ENCODE results near the gene SCOC. TPM values are rescaled to one million over a fixed set of nuclear protein-coding genes. Genes with fewer than 3 reads are reported as not detected.

SCOC gene
- total and polyA plus RNA-seq, 9 of the 15 experiments (the other 6 are each of a cell fraction or from before 2014, with no cell fraction given) = 16.8 to 110 (median 46.7) TPM

DNA sequence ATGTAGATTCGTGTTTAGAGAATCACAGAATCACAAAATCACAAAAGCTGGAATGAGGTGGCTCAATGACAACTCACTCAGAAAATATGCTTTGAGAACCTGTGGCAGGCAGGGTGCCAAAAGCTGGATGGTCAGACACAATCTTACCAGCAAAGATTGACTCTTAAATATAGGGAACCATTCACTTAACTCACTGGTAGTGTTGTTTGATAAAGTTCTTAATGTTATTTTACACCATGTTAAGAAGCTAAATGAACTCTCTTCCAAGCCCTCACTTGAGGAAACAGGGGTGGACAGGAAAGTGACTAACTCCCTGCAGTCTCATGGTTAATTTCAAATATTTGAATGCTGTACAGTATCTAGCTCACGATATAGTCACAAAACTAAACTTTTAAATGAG lies 5.7 kb upstream of the SCOC start (continued):
- TF ChIP-seq, protein P1, sequence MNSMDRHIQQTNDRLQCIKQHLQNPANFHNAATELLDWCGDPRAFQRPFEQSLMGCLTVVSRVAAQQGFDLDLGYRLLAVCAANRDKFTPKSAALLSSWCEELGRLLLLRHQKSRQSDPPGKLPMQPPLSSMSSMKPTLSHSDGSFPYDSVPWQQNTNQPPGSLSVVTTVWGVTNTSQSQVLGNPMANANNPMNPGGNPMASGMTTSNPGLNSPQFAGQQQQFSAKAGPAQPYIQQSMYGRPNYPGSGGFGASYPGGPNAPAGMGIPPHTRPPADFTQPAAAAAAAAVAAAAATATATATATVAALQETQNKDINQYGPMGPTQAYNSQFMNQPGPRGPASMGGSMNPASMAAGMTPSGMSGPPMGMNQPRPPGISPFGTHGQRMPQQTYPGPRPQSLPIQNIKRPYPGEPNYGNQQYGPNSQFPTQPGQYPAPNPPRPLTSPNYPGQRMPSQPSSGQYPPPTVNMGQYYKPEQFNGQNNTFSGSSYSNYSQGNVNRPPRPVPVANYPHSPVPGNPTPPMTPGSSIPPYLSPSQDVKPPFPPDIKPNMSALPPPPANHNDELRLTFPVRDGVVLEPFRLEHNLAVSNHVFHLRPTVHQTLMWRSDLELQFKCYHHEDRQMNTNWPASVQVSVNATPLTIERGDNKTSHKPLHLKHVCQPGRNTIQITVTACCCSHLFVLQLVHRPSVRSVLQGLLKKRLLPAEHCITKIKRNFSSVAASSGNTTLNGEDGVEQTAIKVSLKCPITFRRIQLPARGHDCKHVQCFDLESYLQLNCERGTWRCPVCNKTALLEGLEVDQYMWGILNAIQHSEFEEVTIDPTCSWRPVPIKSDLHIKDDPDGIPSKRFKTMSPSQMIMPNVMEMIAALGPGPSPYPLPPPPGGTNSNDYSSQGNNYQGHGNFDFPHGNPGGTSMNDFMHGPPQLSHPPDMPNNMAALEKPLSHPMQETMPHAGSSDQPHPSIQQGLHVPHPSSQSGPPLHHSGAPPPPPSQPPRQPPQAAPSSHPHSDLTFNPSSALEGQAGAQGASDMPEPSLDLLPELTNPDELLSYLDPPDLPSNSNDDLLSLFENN (IDR thresholded peaks at IDR 0.05; ENCODE audit: low read depth in 2 of 2, low read length in 2 of 2) = no peak

GRCh38 chr4:140368686-140369085 lies 4.8 kb upstream of the SCOC start:
- Histone ChIP-seq H4K20me1 (replicated peaks; ENCODE audit: control insufficient read depth, insufficient read depth, low read length) (no peaks in the 10 kb centered on the region), H3K4me2 (ENCODE audit: insufficient read depth, low read length) (peak overlapping the region; percentile 10; the same call in 1 of the 2 replicates), H2AFZ (ENCODE audit: low read depth, low read length) (no peak overlapping the region), H3K9me1 (ENCODE audit: control insufficient read depth, insufficient read depth, low read length) (no peaks in the 10 kb centered on the region), H3K9ac (ENCODE audit: insufficient read depth in 1 of 2, low read depth in 2 of 2, low read length in 2 of 2) (no peak overlapping the region), H3K4me3 (no peak overlapping the region), H3K27ac (ENCODE audit: extremely low read depth, low read depth, low read length) (no peak overlapping the region), H3K36me3 (ENCODE audit: control insufficient read depth, insufficient read depth, low read length) (no peaks in the 10 kb centered on the region), H3K4me1 (replicated peaks in 1 of 2; ENCODE audit: control insufficient read depth in 2 of 2, insufficient read depth in 2 of 2, low read length in 2 of 2) (peaks cover 0 to 3% of the 10 kb centered on the region in 2 experiments; a peak in 2 of 5 replicates), H3K79me2 (ENCODE audit: control insufficient read depth, insufficient read depth, low read length) (peaks cover 2% of the 10 kb centered on the region), H3K27me3 (ENCODE audit: control insufficient read depth in 2 of 2, insufficient read depth in 2 of 2, low read length in 2 of 2) (no peaks in the 10 kb centered on the region), H3K9me3 (replicated peaks; ENCODE audit: control insufficient read depth, insufficient read depth, low read depth, low read length) (no peaks in the 10 kb centered on the region)
- BruUV-seq (replicated peaks) = no TSS peak
- ChIA-PET POLR2A (interaction anchor here (0.7 kb wide), 1 partner anchor 32 kb away, joined by 3 read pairs; no protein-coding TSS in a partner anchor), CTCF (ENCODE audit: low intra/inter-chr PET ratio) (no interaction called here)
- ATAC-seq (no peak), DNase-seq (ENCODE audit: extremely low read depth in 1 of 4, low spot score in 3 of 4) (peak in 1 of 4 experiments; percentile 16), FAIRE-seq (no peak)
- WGBS (ENCODE audit: insufficient coverage, low coverage, missing lambda C conversion rate) = 21% methylated on average over 3 of the region's 3 CpGs
- in situ Hi-C loops (cut with MboI) = loop anchor here (25.0 kb wide), 1 partner anchor 494 kb away; no protein-coding TSS in a partner anchor
- intact Hi-C loops (cut with micrococcal nuclease) = no loop called here
- TF ChIP-seq FOXK1 (CRISPR knock-in tag; IDR thresholded peaks at IDR 0.05; ENCODE audit: borderline replicate concordance) (no peak), ZNF24 (IDR thresholded peaks at IDR 0.05) (no peak), ARID1B (IDR thresholded peaks at IDR 0.05) (peak; percentile 33), CBX2 (IDR thresholded peaks at IDR 0.05; ENCODE audit: insufficient read depth, low read length, poor library complexity, severe bottlenecking) (no peak), RFX7 (CRISPR knock-in tag; IDR thresholded peaks at IDR 0.05) (no peak), ZBTB7A (IDR thresholded peaks at IDR 0.05; ENCODE audit: borderline replicate concordance, control insufficient read depth, low read depth, low read length) (no peak), ZNF316 (IDR thresholded peaks at IDR 0.05) (peak; percentile 71), ZNF384 (IDR thresholded peaks at IDR 0.05; ENCODE audit: low read depth, low read length) (0 out of 2 replicates have a peak, but pooled peaks have one; percentile 17), PURB (CRISPR knock-in tag; IDR thresholded peaks at IDR 0.05; ENCODE audit: low read depth) (no peak), MAFG (tag; conservative IDR thresholded peaks at IDR 0.05) (peak; percentile 79), GTF2A2 (tag; IDR thresholded peaks at IDR 0.05) (no peak), PHF21A (IDR thresholded peaks at IDR 0.05; ENCODE audit: borderline replicate concordance, low read depth) (no peak), NFE2L1 (tag; IDR thresholded peaks at IDR 0.05; ENCODE audit: borderline replicate concordance, low read depth) (0 out of 2 replicates have a peak, but pooled peaks have one; percentile 42), HEY1 (CRISPR knock-in tag; IDR thresholded peaks at IDR 0.05; ENCODE audit: borderline replicate concordance) (no peak), ZBTB9 (CRISPR knock-in tag; IDR thresholded peaks at IDR 0.05) (no peak), E2F3 (CRISPR knock-in tag; IDR thresholded peaks at IDR 0.05) (no peak), MYNN (IDR thresholded peaks at IDR 0.05) (no peak), MYNN (CRISPR knock-in tag; IDR thresholded peaks at IDR 0.05) (no peak)
